GM21786 (cell line): ENCODE measurements around the gene ECD.

Experiments used
- ATAC-seq: cut with Tn5 transposase; IDR thresholded peaks from one replicate; pipeline ENCODE4 v1.9.1; 2021; ENCODE audit not compliant: unreplicated experiment

Gene ECD

DNA sequence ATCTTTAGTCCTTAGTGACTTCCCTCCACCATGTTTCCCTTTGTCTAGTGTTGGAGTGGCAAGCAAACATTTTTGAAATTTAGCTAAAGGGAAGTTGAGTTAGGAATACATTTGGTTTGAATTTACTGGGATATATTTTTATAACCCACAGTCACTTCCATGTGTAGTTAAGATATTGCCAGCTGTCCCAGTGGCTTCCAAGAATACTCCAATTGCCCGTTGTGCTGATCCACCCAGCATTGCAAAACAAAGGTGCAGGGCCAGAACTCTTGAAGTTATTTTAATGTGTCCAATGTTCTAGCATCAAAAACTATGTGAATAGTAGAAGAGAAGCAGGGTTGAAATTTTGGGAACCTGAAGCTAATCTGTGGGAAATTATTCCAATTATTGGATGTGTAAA is 68.7 kb downstream of the ECD start:
- no peak for ATAC-seq

DNA sequence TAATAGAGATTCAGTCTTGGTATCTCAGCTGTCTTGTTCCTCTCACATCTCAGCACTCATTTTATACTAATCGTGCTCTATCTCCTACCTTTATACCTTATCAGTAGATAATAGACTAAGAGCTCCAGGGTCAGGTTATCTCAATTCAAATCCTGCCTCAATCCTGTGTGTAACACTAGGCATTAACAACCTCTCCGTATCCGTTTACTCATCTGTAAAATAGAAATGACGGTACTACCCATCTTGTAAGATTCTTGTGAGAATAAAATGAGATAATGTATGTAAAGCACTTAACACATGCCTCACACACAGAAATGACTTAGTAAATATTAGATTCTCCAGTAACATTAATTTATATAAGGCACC is 70.5 kb downstream of the ECD start:
- no peak for ATAC-seq

DNA sequence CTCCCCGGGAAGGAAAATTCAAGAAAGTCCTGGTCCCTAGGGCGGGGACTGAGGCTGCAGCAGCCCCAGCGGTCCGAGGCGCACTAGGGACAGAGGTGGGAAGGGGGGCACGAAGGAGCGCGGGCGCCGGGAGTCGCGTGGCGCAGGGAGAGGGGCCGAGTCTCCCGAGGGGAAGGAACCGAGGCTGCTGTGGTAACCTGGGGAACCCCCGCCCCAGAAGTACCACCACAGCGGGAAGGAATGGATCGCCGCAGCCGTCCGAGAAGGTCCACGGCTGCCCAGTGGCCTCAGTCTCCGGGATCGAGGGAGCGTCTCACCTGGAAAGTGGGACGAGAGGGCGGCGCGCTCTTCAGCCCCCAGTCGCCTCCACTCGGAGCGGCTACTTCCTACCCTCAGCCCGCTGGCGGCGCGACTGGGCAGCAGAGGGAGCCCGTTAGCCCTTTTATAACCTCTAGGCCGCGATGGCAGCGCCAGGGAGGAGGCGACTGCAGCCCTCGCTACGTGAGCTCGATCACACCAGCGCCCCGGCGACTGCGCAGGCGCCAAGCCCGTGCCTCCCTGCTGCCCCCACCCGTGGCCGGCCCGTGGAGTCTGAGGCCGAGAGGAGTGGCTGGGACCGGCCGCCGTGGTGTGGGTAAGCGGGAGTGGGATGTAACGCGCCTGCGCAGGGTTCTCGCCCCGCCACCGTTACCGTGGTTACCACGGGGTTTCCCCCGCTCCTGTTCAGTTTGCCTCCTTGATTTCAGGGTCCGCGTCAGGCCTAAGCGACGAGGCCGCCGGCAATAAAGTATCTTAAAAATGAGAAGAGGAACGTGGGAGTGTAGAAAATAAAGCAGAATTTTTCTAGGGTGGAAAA is 71.1 kb downstream of the ECD start, which contains the start of gene P4HA1:
P4HA1 (minus strand) TSS at position 418 of the 856 bp plus-strand sequence. CDS start 21,983 bp downstream, outside the sequence.
- ATAC-seq: peak; percentile 83

DNA sequence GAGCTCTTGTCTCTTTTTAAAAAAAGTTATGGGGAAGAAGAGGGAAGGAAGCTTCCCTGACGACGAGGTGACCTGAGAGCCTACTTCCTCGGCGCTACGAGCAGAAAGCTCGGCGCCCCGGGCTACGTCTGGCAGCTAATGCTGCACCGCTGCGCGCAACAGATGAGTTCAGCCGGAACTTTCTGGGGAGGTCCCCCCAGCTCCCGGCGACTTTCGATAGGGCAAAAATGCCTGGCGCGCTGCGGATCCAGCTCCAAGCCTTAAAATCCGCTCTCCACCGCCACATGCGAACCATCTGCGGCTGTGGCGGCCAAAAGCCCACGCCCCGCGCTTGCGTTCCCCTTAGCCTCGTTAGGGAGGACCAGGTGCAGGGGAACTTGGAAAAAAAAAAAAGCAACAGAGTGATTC is 71.8 kb downstream of the ECD start:
- no peak for ATAC-seq

DNA sequence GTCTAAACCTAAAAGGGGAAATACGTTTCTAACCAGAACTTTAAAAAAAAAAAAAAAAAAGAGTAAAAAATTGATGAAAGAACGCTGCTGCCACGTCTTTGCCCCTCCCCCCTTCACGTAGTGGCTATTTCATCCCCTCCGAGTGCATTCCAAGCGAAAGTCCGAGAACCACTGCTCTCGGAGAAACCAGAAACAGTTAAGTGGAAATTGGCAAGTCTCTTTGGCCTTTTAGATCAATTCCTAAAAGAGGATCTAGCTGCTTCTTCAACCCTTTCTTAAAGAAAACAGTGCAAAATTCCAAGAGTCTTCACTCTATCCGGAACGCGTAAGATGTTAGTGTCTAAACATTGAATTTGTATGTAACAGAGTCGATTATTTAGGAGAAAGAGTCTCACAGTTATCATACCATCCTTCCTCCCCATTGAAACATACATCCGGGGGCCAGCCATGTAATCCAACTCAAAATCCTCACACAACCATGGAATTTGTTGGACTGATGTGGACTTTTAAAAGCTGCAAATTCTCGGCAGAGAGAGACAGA is 72.3 kb downstream of the ECD start:
- no peak for ATAC-seq

DNA sequence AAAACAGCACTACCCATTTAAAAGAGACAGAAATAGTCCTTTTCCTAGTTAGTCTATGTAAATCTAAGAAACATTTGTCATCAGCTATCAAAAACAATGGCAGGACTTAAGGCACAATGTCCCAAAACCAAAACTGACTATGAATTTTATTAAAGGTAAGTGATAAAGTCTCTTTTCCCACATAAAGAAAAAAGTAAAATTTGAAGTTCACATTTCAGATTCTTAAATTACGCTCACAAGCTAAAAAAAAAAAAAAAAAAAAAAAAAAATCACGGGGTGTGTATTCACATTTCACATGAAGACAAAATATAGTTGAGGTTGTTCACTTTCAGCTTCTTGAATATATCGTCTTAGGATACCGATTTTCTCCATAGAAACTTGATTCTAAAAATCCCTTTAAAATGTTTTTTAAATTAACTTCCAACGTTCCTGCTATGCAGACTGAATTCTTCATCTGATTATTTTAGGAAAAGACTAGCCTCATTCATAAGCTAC is 72.8 kb downstream of the ECD start:
- ATAC-seq: no peak

DNA sequence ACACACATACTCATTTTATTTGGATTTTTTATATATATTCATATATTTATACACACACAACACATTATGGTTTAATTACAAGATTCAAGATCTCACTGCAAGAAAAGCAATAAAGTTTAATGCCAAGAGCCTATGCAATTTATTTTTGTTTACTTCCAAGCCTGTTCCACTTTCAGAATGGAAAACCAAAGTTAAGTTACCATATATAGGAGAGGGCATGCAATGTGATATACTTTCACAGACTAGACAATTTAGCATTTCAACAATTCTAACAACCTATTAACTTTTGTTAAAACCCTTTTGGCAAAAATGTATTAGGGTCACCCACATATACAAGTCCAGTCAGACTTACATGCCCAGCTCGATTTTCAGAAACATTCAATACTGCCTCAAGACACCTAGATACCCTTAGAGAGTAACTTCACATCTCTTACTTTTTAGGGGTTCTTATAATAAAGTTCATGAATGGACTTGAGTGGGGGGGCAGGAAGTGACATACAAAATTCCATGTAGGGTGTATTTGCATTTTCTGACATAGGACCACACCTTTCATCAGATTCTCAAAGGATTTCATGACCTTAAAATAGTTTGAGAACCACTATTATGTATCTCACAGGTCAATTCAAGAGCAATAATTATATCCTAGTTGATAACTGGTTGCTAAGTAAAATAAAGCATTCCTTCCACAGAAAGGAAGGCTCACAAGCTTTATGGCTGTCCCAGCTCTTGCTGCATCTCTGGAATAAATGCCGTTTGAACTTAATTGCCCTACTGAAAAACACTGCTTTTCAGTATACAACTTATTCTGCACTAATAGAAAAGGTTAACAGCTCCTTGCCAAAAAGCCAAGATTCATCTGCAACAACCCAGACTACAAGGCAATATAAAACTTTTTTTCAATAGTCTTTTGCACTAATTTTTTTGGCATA is 73.6 kb downstream of the ECD start:
- no peak for ATAC-seq

DNA sequence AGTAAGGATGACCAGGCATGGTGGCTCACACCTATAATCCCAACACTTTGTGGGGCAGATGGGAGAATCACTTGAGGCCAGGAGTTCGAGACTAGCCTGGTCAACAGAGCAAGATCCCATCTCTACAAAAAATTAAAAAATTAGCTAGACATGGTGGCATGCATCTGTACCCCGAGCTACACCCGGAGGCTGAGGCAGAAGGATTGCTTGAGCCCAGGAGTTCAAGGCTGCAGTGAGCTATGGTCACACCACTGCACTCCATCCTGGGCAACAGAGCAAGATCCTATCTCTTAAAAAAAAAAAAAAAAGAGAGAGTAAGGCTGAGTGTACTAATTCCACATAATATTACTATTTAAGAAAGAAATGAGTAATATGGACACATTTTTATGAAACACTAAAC is 75.0 kb downstream of the ECD start:
- no peak for ATAC-seq

DNA sequence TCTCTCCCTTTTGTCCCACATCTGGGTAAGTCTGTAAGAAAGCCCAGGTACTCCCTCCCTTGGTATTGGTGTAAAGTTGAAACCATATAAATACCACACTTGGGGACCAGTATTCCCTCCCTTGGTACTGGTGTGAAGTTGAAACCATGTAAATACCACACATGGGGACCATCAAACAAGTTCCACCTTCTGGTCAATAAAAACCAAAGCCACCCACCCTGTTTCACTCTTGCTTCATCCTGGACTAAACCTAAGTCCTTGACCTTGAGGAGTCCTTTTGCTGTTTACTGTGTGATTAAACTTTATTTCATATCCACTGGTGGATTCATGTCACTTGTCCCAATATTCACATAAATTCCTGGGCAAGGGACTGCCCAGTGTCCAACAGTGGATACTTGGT is 79.5 kb downstream of the ECD start:
- no peak for ATAC-seq

DNA sequence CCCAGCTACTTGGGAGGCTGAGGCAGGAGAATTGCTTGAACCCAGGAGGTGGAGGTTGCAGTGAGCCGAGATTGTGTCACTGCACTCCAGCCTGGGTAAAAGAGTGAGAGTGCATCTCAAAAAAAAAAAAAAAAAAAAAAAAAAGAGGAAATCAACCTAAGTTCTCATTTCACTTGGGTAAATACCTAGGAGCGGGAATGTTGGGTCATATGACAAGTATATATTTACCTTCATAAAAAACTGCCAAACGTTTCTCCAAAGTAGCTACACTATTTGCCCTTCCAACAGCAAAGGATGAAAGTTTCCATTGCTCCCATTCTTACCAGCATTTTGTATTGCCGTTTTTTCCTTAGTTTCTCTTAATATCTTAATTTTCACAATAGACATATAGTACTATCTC is 81.0 kb downstream of the ECD start:
- no peak for ATAC-seq

DNA sequence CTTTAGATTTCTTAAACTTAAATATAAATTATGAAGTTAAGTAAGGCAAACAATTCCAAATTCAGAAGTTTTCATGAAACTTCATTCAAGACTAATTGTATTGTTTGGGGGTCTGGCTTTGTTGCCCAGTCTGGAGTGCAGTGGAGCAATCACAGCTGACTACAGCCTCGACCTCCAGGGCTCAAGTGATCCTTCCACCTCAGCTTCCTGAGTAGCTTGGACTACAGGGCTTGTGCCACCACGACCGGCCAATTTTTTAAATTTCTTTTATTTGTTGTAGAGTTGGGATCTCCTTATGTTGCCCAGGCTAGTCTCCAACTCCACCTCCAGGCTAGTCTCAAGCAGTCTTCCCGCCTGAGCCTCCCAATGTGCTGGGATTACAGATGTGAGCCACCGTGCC is 83.6 kb downstream of the ECD start:
- ATAC-seq: no peak
